ENCODE measurements around the gene SPECC1L.

DNA sequence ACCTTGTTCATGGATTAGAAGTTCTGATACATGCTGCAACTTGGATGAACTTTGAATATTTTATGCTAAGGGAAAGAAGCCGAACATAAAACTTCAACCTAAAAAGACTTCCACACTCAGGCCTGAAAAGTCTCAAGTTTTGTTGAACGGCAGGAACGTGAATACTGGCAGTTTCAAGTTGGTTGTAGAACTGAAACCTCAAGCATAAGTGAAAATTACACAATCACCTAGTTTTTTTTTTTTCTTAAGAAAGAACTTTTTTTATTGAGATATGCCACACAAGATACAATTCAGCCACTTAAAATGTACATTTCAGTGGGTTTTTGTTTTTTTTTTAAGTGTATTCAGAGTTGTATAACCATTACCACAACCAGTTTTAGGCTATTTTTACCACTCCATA lies 106.0 kb downstream of the SPECC1L start:
- TF ChIP-seq, protein P1, sequence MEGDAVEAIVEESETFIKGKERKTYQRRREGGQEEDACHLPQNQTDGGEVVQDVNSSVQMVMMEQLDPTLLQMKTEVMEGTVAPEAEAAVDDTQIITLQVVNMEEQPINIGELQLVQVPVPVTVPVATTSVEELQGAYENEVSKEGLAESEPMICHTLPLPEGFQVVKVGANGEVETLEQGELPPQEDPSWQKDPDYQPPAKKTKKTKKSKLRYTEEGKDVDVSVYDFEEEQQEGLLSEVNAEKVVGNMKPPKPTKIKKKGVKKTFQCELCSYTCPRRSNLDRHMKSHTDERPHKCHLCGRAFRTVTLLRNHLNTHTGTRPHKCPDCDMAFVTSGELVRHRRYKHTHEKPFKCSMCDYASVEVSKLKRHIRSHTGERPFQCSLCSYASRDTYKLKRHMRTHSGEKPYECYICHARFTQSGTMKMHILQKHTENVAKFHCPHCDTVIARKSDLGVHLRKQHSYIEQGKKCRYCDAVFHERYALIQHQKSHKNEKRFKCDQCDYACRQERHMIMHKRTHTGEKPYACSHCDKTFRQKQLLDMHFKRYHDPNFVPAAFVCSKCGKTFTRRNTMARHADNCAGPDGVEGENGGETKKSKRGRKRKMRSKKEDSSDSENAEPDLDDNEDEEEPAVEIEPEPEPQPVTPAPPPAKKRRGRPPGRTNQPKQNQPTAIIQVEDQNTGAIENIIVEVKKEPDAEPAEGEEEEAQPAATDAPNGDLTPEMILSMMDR (conservative IDR thresholded peaks at IDR 0.05; ENCODE audit: low read length), result no peak
- no peak for TF ChIP-seq EZH2phosphoT487 (IDR thresholded peaks at IDR 0.05; ENCODE audit: borderline replicate concordance)

Data from Loucy (cell line).